Lung (tissue), 5 donors: ENCODE measurements around the gene SLC25A41. TPM values are rescaled to one million over a fixed set of nuclear protein-coding genes. Genes with fewer than 3 reads are reported as not detected.

Source experiments
- polyA plus RNA-seq, 2 donors: library from polyadenylated mRNA; stranded (reverse); fragments of 200-250 nt; gene quantifications; one replicate each; pipeline ENCODE4 v1.2.1, GENCODE V29; 2013
- small RNA-seq: library from RNA; depleted of rRNA; stranded (forward); fragments of <200 nt; gene quantifications from one replicate; pipeline ENCODE3, GENCODE V24; 2014; ENCODE audit warnings: low replicate concordance
- total RNA-seq, 2 donors: library from RNA; depleted of rRNA in 1 of 2; stranded (reverse); fragments of >200 nt in 1 of 2; gene quantifications; one replicate each; pipeline ENCODE4 v1.2.1, GENCODE V29; 2014 to 2021
- donor health status: Bipolar disorder and iron deficiency.
- donor health status: healthy.
- donor health status: DM: yes; HTN: yes; CAD: no.

Gene SLC25A41
- total and polyA plus RNA-seq, 4 donors = 0.10 to 0.43 (median 0.28) TPM; not detected in 1

Small RNA genes within 50 kb of the gene (small RNA-seq; reads per million reads assigned to genes)
- gene MIR6790 (not detected), gene MIR6885 (0.08 reads per million)

Other genes starting within 250 kb of the SLC25A41 start
- gene MLLT1, start 153.8 kb downstream of the SLC25A41 start, total RNA-seq = 100 to 1,000 TPM in 1 of 2 donors, 10 to 100 TPM in 1; 24.8 to 120 TPM
- gene MLLT1, start 153.8 kb downstream of the SLC25A41 start, polyA plus RNA-seq = 10 to 100 TPM; 28.2 to 44.1 TPM
- gene ACER1, start 100.2 kb downstream of the SLC25A41 start, total RNA-seq = not detected
- gene ACER1, start 100.2 kb downstream of the SLC25A41 start, polyA plus RNA-seq = under 1 TPM in 1 of 2 donors, not detected in 1; 0.06 TPM
- 10 to 100 TPM; 21.3 to 80.7 TPM for gene CLPP, start 72.2 kb downstream of the SLC25A41 start, total RNA-seq
- gene CLPP, start 72.2 kb downstream of the SLC25A41 start, polyA plus RNA-seq = 10 to 100 TPM; 57.8 to 89.7 TPM
- 10 to 100 TPM; 26.8 to 84.2 TPM for gene ALKBH7, start 61.0 kb downstream of the SLC25A41 start, total RNA-seq
- gene ALKBH7, start 61.0 kb downstream of the SLC25A41 start, polyA plus RNA-seq = 10 to 100 TPM; 49.6 to 57.1 TPM
- 1 to 10 TPM; 1.5 TPM for gene PSPN, start 57.8 kb downstream of the SLC25A41 start, total RNA-seq
- under 1 TPM; 0.50 to 0.79 TPM for gene PSPN, start 57.8 kb downstream of the SLC25A41 start, polyA plus RNA-seq
- gene GTF2F1, start 40.6 kb downstream of the SLC25A41 start, total RNA-seq = 10 to 100 TPM; 45.4 to 53.5 TPM
- gene GTF2F1, start 40.6 kb downstream of the SLC25A41 start, polyA plus RNA-seq = 10 to 100 TPM; 47.1 to 49.4 TPM
- gene KHSRP, start 9.0 kb downstream of the SLC25A41 start, total RNA-seq = 100 to 1,000 TPM; 157 to 204 TPM
- 100 to 1,000 TPM; 116 to 126 TPM for gene KHSRP, start 9.0 kb downstream of the SLC25A41 start, polyA plus RNA-seq
- gene SLC25A23, start 26.0 kb upstream of the SLC25A41 start, total RNA-seq = 10 to 100 TPM; 44.9 to 49.5 TPM
- 10 to 100 TPM; 15.7 to 44.0 TPM for gene SLC25A23, start 26.0 kb upstream of the SLC25A41 start, polyA plus RNA-seq
- gene CRB3, start 30.5 kb upstream of the SLC25A41 start, total RNA-seq = 10 to 100 TPM; 22.5 to 55.1 TPM
- gene CRB3, start 30.5 kb upstream of the SLC25A41 start, polyA plus RNA-seq = 10 to 100 TPM; 51.0 to 81.8 TPM
- 10 to 100 TPM in 1 of 2 donors, 1 to 10 TPM in 1; 2.7 to 11.0 TPM for gene DENND1C, start 48.0 kb upstream of the SLC25A41 start, total RNA-seq
- gene DENND1C, start 48.0 kb upstream of the SLC25A41 start, polyA plus RNA-seq = 10 to 100 TPM in 1 of 2 donors, 1 to 10 TPM in 1; 8.0 to 10.6 TPM
- 1 to 10 TPM in 1 of 2 donors, under 1 TPM in 1; 0.28 to 2.1 TPM for gene TUBB4A, start 68.5 kb upstream of the SLC25A41 start, total RNA-seq
- under 1 TPM; 0.05 to 0.08 TPM for gene TUBB4A, start 68.5 kb upstream of the SLC25A41 start, polyA plus RNA-seq
- 10 to 100 TPM in 1 of 2 donors, under 1 TPM in 1; 1.00 to 10.1 TPM for gene TNFSF9, start 97.3 kb upstream of the SLC25A41 start, total RNA-seq
- 1 to 10 TPM; 3.2 to 8.6 TPM for gene TNFSF9, start 97.3 kb upstream of the SLC25A41 start, polyA plus RNA-seq
- under 1 TPM; 0.28 to 0.40 TPM for gene CD70, start 157.4 kb upstream of the SLC25A41 start, total RNA-seq
- gene CD70, start 157.4 kb upstream of the SLC25A41 start, polyA plus RNA-seq = under 1 TPM; 0.22 to 0.57 TPM
- 1 to 10 TPM; 3.0 to 5.2 TPM for gene TNFSF14, start 236.4 kb upstream of the SLC25A41 start, total RNA-seq
- 1 to 10 TPM; 4.3 to 5.8 TPM for gene TNFSF14, start 236.4 kb upstream of the SLC25A41 start, polyA plus RNA-seq